Tongue (tissue), 2 donors: ENCODE results near the gene SH3TC2. TPM values are rescaled to one million over a fixed set of nuclear protein-coding genes. Genes with fewer than 3 reads are reported as not detected.

ENCODE experiments used
- DNase-seq: peaks from one replicate; pipeline ENCODE4 v3.0.0-alpha.2; 2015
- total RNA-seq: library from RNA; depleted of rRNA; stranded (reverse); fragments of >200 nt; gene quantifications from one replicate; pipeline ENCODE4 v1.2.3, GENCODE V29; 2014

The SH3TC2 gene
- total RNA-seq, 1 donor from 2014 or later: 5.1 TPM

DNA sequence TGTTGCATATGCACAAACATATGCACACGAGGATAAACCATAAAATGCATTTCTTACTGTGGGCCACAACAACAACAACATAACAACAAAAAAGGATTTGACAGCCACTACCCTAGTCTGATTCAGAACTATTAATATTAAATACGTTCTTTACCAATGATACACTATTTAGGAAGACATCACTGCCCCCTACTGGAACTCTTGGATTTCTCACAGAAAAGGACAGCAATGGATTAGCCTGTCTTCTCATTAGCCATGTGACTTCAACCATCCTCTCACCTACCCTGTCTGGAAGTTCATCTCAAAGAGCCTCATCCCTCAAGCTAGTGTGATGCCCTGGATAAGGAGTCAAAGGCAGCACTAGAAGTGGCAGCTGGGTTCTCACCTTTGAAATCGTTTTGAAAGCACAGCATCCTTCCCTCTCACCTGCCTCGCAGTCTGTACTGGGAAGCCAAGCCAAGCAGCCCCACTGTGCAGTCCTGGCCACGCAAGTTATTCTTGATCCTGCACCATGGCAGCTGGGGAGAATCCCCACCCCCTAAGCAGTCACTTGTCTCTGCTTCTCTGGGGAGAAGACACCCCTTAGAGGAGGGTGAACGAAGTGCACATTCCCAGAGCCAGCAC is 64.6 kb downstream of the SH3TC2 start:
- DNase-seq: peak; percentile 75

DNA sequence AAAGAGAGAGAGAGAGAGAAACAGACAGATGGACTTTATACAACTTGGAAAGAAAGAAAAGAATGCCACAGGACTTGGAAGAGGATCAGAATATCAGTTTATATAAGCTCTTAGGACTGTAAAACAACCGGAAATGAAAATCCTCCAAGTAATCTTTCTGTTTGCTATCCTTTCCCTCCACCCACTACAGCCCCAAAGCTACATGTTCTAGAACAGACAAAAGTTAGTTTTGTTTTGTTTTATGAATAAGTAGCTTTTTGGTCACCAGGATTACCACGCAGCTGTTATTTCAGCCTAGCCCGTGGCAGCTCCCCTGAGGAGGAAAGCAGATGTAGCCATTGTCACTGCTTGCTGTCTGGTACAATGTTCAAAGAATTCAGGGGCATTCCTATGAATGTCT is 66.6 kb downstream of the SH3TC2 start:
- DNase-seq: peak; percentile 73

DNA sequence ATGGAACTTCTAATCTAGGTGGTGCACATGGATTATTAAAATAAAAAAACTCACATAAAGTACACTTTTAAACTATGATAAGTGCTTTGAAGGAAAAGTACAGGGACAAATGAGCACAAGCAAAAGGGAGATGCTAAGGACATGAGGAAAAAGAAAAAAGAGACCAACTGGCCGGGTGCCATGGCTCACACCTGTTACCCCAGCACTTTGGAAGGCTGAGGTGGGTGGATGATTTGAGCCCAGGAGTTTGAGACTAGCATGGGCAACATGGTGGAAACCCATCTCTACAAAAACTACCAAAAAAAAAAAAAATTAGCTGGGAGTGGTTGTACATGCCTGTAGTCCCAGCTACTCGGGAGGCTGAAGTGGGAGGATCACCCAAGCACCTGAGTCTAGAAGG is 67.1 kb downstream of the SH3TC2 start:
- DNase-seq: no peak

DNA sequence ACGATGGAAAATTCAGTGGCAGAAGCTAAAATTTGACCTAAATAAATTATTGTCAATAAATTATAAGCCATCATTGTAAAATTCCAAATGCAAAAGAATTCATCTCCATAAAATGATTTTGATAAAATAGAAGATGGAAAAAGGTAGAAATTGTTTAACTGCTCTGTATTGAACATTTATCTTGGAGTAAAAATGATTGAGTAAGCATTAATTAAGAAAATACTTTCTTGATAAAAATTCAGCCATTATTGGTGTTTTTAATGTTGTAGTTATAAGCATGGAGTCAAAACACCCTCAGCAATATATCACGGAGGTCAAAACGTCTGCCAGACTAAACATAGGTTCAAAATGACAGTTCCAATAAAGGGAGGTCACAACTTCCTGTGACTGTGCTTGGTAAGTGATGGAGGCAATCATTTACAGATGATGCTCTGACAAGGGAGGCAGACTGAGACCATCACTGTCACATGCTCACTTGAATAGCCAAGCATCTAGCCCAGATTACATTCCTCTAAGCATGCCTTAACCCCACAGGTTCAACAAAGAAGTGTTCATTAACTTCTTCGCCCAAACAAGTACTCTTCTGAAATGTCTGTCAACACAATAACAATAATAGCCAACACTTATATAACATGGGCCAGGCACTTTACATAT is 69.5 kb downstream of the SH3TC2 start:
- DNase-seq: no peak

DNA sequence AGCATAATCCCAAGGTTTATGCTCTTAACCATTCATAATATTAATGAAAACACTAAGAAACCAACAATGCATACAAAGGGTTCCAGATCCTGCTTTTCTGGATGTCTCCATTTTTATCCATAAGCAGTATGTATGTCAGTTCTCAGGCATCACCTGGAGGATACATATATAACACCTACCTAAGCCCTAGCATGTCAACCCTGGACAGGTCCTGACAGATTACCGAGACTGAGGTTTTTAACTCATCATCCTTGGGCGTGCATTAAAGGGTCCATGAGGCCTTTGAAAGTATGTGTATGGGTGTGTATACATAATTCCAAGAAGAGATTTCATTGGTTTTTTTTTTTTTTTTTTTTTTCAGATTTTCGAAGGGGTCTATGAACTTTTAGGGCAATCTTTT is 70.6 kb downstream of the SH3TC2 start:
- DNase-seq: no peak

DNA sequence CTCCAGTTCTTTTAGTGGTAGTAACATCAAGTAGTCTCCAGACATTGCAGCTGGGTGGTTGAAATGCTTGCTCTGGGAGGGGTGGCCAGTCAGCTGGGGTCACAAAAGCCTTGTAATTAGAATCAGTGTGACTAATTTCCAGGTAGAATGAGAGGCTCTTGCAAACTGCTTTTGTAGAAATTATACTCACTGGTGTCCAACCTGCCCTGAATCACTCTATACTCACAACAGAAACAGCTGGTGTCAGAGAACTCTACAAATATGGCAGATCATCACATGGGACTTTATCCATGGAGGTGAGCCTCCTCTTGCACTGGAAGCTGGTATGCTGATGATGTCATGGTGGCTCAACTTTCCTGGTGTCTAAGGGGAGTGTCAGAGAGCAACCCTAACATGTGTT is 71.3 kb downstream of the SH3TC2 start:
- no peak for DNase-seq

DNA sequence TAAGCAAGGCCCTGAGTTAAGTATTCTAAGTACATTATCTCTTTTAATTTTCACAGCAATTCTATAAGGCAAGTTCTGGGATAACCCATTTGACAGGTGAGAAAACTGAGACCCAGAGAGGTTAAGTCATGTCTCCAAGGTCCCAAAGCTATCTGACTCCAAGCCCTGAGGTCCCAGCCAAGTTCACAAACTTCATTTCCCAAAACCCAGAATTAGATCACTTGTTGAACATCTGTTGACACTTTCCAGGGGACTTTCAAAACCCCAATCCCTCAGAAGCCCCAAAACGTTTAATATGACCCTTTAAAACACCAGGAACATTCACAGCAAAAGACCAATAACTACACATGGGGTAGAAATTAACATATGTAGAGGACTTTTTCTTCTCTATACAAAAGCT is 72.0 kb downstream of the SH3TC2 start:
- DNase-seq: no peak

DNA sequence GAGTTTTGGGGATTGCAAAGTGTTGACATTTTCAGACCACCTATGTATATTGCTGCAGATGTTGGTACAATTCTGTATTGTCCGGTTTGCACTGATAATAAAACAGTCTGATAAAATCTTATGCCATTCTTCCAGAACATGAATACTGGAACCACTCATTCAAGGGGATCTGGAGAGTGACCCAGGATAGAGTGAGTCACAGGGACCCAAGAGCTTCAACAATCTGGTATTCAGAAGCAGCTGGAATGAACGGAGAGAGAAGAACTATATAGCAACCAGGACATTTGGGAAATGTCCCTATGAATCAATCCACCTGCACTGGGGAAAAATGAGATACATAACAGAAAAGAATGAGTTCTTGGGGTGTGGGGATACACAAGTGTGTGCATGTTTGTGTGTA is 73.3 kb downstream of the SH3TC2 start:
- DNase-seq: no peak

DNA sequence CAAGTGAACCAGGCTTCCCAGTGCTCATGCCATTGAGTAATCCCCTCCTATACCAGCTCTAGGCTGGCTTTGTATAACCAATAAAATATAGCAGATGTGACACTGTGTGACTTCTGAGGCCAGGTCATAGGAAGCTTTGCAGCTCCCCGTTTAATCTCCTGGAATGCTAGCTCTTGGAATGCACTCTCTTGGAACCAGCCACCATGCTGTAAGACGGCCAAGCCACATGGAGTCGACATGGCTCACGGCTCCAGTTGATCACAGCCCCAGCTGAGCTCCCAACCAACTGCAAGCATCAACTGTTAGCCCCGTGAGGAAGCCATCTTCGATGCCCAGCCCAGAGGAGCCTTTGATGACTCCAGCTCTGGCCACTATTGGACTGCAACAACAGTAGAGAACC is 74.5 kb downstream of the SH3TC2 start:
- DNase-seq: no peak

DNA sequence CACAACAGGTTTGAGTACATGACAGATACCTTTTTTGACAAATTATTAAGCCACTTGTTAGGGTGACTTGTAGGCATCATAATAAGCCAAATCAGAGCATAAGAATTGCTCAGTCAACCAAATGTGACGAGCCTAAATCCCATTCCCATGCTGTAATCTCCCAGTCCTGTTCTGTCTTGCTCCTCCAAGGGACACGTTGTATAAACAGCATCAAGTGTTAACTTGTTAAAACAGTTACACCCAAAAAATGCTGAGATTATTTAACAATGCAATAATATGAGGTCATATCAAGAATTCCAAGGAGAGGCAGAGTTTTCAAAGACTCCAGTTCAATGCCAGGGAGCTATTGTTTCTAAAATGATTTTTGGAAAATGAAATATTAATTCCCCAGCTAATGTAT is 76.2 kb downstream of the SH3TC2 start:
- peak; percentile 51 for DNase-seq

DNA sequence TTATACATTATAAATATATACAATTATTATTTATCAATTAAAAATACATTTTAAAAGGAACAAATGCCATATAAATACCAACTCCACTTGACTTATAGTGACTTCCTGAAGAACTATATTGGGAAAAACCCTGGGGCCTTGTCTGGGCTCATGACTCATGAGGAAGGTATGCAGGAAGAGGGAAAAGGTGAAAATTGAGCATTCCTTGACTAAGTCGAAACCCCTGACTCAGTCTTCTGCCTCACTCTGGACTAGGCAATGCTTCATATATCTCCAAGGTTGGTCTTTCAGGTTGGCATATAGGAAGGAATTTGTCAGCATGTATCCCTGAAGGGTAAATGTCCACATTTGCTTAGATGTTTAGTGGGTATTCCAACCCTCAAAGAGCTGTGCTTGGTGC is 78.5 kb downstream of the SH3TC2 start:
- no peak for DNase-seq

DNA sequence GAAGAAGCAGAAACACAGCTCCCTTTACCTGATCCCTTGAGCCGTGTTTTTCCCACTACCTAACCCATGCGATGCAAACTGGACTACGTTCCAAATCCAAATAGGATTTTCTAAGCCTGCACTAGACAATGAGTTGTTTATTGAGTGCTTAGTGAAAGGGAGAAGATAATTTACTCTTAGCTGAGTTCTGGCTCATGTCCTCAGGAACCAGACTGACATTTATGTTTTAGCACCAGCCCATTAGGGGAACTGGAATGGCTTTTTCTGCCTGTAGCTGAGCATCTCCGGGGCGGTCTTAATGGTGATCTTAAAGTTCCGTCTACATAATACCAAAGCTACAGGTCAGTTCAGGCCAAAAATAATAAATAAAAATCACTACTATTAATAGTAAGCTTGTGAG is 81.5 kb downstream of the SH3TC2 start:
- no peak for DNase-seq

DNA sequence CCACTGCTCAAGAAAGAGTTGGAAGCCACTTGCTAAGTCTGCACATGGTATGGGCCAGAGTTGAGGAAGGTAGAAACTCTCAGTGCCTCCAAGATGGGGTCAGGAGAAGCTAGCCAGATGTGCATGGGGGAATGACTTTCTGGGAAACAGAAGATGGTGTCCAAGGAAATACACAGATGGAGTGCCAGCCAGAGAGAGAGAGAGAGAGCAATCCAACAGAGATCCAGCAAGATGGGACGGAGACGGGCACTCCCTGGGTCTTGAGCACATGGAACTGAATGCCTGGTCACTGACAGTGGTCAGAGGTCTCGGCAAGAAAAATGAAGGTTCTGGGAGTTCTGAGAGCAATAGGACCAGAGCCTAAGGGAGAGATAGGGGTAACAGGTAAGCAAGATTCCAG is 82.1 kb downstream of the SH3TC2 start:
- no peak for DNase-seq

DNA sequence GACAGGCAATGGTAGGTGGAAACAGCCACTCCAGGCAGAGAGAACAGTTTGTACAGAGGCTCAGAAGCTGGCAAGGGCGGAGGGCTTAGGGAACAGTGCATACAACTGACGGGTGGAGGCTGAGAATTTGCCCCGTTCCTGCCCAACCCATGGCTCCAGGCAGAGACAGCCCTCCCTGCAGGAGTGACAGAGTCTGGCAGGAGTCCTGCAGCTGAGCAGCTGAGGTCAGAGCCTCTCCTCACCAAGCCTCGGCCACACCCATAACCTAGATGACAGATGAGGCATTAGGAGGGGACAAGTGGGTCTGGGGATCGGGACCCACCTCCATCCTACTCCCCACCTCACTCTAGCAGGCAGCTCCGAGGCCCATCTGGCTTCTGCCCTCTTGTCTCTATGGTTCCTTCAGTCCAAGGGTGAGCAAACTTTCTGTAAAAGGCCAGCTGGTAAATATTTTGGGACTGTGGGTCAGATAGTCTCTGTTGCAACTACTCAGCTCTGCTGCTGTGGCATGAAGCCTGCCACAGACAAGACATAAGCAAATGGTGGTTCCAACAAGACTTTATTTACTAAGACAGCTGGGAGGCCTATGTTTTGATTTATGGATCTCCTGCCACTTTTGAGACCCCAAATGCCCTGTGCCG is 83.7 kb downstream of the SH3TC2 start:
- DNase-seq: peak; percentile 81

DNA sequence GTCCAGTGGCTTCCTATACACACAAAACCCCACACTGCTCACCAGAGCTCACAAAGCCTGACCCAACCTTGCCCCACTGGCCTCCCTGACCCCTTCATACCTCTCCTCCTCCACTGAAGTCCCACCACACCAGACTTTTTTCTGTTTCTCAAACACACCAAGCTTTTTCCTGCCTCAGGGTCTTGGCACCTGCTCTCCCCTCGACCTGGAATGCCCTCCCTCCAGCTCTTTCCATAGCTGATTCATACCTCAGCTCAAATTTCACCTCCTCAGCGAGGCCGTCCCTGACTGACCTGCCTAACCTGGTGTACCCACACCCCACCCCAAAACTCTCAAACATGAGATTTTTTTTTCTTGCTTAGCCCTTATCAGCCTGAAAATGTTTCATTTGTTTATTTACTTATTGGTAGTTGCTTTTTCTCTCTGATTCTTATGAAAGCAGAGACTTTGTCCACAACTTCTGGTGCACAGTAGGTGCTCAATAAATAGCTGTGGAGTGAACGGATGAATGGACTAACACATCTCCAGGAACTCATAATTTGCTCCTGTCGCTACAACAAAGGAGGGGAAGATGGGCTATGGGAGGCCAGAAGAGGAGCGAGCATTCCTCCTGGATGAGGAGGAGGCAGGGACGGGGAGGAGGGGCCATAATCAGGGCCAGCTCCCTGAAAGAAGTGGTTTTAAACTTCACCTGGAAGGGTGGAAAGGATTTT is 84.3 kb downstream of the SH3TC2 start:
- DNase-seq: no peak

DNA sequence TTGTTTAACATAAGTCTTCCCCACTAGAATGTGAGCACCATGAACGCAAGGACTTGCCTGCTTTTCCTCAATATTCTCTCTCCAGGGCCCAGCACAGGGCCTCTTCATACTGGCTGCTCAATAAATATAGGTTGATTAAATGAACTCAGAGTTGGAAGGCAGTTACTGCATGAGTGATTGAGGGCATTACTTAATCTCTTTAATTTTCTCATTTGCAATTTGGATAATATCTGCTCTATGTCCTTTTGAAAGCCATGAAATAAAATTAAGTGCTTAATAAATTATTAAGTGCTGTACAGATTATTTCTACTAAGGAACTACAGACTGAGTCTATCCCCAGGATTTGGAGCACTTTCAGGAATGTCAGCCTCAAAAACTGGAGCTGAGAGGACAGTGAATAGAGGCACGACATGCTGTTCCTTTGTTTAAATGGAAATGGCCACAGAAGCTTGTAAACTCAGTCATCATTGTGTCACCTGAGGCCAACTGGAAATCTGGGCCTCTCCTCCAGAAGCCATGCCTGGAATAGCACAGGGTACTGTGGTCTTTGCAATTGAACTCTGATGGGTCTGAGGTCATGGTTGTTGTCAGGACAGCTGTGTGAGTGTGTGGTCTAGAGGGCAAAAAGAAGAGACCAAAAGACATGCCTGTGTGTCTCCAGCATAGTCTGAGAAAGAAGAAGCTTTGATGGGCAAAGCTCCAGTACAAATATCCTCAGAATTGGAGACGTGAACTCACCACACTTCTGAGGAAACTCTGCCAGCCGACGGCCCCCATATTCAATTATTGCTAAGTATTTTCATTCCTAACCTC is 86.1 kb downstream of the SH3TC2 start:
- DNase-seq: no peak

DNA sequence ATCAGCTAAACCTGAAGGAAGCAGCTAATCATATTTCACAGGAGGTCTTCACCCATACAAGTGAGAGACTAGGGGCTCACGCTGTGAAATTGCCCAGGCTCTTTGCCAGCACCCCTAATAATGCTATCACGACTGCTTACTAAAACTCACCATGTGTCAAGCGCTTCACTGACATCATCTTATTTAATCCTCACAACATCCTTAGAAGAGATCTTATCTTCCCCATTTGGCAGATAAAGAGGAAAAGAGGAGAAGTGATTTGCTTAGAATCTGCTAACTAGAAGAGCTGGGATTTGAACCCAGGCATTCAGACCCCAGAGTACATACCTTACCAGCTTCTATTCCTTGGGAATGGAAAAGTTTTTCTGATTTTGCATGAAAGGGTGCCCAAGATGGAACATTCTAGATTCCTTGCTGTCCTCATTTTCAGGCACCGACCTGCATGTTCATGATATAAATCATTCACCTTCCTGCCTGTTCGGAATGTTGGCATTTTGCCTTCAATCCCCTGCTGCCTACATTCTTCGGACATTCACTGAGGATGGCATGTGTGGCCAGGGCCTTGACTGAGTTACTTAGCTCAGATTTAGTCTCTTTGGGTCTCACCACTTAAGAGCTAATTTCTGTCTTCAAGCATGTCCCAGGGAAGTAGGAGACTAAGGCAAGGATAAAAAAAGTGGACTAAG is 88.1 kb downstream of the SH3TC2 start:
- no peak for DNase-seq

DNA sequence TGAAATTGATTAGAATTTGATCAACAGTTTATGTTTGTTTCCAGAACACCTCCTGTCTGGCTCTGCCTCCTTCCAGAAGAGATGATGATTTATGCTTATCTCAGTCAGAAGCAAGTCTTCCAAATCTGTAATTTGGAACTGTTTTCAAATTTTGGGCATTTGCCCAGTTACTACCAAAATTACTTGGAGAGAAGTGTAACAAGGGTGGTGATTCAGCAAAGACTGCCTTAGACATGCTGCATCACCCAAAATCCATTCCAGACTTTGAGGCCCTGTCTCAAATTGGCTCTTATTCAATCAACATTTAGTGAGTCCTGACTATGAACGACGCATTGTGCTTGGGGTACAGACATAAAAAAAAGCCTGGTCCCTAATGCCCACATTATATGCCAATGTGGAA is 89.4 kb downstream of the SH3TC2 start:
- DNase-seq: no peak

DNA sequence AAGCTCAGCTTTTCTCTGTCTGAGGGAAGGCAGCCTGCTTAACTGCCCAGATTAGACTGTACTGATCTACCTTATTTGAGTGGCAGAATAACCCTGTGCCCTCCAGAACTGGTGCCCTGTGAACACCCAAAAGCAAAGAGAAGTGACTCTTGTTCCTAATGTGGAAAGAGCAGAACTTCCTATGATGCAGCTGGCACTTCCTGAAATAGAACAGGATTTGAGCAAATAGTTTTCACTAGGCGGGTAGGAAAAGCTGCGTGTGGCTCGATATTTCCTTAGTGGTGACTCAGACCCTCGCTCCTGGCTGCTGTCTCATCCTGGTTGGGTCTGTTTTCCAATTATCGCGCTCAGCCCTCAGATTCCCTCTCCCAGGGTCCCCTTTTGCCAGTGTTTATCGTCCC is 89.9 kb downstream of the SH3TC2 start:
- DNase-seq: peak; percentile 67

DNA sequence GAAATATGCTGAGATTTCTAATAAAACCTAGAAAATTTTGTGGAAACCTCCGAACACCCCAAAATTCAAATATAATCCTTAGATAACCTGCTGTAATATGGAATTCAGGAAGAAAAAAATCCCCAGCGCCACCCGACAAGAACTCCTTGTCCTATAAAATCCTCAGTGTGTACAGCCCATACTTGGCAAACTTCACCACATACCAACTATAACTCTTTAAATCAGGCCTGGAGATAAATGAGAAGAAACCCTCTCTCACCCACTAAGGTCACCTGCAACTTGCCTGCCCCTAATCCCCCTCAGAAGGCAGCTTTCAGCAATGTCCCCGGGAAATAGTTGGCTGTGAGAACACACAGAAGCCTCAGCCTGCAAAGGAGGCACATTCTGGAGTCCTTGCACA is 90.5 kb downstream of the SH3TC2 start:
- no peak for DNase-seq

DNA sequence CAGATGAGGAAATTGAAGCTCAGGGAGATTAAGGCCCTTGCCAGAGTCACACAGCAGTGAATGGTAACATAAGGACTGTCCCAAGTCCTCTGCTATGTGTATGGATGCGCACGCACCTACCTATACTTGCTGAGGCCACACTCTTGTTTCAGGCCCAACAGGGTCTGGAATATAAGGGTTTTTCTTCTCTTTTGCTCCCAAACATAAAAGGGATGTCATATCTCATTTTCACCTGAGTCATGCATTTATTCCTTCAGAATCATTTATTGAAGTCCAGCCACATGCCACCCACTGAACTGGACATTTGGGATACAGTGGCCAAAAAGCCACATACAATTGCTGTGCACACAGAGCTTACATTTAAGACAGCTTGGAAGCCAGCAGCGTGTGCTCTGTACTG is 92.0 kb downstream of the SH3TC2 start:
- DNase-seq: no peak

DNA sequence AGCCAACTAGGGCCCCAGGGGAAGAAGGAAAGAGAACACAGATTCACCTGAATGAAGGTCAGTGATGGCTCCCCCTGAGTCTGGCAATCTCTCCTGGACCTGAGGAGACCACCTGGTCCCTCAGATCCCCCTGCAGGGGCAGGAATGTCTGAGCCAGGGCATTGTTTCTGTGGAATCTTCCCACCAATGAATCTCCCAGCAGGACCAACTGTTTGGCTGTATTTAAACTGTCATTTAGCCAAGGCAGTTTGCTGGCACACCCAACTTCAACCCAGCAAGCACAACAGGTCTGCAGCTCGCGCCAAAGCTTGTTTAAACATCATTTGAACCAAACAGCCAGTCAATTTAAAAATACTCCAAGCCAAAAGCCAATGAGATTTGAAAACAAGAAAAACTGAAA is 92.6 kb downstream of the SH3TC2 start:
- DNase-seq: peak; percentile 88
